GM21360 (cell line): ENCODE results near the gene BICRA.

Experiments
- ATAC-seq: cut with Tn5 transposase; IDR thresholded peaks from one replicate; pipeline ENCODE4 v1.9.1; 2021; ENCODE audit warnings: mild to moderate bottlenecking, moderate library complexity; ENCODE audit not compliant: unreplicated experiment

Gene BICRA

DNA sequence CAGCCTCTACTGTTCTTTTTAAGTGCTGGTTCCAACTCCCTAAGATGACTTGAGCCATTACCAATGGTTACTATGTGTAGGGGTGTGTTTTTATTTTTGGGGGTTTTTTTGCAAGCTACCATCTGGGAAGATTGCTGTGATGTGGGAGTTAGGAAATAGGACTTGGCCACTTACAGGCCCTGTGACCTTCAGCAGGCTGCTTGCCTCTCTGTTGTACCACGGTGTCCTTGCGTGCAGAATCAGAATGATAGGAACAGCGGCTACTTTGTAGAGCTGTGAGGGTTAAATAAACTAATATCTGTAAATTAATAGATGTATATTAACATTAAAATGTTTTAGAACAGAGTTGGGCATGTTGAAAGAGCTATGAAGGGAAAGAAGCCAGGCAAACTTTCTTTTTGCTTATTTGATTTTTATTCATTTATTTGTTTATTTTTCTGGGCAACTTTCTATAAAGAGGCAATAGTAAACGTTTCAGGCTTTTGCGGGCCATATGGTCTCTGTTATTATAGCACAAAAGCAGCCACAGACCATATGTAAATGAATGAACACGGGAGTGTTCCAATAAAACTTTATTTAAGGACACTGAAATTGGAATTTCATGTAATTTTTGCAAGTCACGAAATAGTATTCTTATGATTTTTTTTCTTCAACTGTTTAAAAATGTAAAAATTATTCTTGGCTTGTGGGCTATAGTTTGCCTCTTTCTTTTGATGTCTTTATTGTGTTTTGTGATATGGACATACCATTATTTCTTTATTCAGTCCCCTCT lies 77.9 kb downstream of the BICRA start:
- ATAC-seq: no peak

GRCh38 chr19:47687906-47688305 lies 79.0 kb downstream of the BICRA start:
- ATAC-seq: no peak

DNA sequence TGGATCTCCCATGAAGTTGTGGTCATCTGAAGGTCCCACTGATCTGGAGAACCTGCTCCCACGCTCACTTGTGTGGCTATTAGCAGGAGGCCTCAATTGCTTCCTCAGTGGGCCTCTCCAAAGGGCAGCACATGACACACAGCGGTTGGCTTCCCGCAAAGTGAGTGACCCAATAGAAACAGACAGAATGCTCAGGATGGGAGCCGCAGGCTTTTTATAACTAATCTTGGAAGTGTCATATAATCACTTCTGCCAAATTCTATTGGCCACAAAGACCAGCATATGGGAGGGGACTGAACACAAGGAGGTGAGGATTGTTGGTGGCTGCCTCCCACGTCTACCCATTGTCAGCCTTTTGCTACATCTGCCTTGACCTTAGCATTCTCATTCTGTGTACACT lies 82.2 kb downstream of the BICRA start:
- ATAC-seq: no peak

- ATAC-seq: no peak
Observed at GRCh38 chr19:47691782-47692181, 82.8 kb downstream of the BICRA start.

GRCh38 chr19:47693489-47693888 lies 84.6 kb downstream of the BICRA start:
- ATAC-seq: no peak

DNA sequence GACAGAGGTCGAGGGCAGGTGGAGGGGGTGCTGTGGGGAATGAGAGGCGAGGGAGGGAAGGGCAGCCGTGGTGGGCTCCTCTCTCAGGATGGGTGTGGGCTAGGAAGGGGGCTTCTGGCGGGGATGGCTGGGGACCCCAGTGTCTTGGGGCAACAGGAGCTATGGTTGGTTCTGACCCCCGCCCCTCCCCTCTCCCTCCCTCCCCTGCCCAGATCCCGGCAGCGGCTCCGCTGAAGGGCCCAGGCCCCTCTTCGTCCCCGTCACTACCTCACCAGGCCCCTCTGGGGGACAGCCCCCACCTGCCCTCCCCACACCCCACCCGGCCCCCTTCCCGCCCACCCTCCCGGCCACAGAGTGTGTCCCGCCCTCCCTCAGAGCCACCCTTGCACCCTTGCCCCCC lies 85.0 kb downstream of the BICRA start:
- no peak for ATAC-seq

DNA sequence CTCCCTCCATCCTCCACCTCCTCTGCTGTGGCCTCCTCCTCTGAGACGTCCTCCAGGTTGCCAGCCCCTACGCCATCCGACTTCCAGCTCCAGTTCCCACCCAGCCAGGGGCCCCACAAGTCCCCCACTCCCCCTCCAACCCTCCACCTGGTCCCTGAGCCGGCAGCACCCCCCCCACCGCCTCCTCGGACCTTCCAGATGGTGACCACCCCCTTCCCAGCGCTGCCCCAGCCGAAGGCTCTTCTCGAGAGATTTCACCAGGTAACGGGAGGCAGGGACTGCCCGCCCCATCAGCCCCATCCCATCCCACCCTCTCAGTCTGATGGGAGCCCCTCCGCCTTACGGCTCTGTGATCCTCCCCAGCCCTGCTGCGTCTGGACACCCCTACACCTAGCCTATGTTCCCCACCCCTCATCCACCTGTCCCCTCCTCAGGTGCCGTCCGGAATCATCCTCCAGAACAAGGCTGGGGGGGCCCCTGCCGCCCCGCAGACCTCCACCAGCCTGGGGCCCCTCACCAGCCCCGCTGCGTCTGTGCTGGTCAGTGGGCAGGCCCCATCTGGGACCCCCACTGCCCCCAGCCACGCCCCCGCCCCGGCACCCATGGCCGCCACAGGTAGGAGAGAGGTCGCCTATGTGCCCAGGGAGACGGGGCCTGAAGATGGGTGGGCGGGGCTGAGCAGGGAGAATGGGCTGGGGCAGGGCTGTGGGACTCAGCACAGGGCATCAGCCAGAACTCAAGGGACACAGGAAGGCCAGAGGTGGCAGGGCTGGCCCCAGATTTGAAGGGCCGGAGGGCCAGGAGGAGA lies 85.7 kb downstream of the BICRA start:
- no peak for ATAC-seq

DNA sequence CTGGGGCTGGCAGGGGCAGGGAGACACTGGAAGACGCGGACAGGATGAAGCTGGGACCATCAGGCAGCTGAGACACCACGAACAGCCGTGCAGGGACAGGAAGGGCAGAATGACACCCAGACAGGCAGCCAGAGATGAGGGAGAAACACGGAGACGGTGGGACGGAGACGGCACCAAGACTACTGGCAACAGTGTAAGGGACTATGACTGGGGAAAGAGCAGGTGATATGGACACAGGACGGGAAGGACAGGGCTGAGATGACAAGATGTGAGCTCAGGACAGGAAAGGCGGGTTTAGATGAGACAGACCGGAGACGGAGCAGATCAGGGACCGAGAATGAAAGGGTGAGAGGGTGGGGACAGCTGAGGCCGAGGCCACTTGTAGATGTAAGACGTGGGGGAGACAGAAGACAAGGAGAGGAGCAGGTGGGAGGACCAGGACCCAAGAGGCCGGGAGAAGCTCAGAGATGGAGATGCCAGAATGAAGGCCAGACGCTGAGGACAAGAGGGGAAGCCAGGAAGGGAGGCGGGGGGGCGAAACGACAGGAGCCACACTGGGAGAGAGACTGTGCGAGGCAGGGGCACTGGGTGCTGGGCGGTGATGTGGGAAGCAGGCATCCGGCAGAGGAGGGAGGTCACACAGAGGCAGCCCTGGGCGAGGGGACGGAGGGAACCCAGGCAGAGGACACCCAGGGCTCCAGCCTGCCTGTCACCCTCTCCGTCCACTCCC lies 86.8 kb downstream of the BICRA start:
- no peak for ATAC-seq

DNA sequence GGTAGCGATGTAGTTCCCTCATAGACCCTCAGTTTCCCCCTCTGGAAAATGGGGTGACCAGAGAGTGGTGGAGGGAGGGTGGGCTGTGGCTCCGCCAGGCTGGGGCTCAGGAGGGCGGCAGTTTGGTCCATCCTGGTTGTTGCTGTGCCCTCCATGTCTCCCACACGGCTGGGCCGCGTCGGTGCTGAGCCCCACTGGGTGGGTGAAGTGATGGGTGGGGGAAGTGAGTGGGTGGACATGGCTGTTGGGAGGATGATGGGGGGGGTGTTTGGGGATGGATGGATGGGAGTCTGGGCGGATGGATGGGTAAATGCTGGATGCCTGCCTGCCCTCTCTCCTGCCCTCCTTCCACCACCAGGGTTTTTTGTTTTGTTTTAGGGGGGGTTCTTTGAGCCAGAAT lies 87.7 kb downstream of the BICRA start:
- no peak for ATAC-seq

- ATAC-seq: peak; percentile 55
Observed at GRCh38 chr19:47697863-47698609, 89.1 kb downstream of the BICRA start.

DNA sequence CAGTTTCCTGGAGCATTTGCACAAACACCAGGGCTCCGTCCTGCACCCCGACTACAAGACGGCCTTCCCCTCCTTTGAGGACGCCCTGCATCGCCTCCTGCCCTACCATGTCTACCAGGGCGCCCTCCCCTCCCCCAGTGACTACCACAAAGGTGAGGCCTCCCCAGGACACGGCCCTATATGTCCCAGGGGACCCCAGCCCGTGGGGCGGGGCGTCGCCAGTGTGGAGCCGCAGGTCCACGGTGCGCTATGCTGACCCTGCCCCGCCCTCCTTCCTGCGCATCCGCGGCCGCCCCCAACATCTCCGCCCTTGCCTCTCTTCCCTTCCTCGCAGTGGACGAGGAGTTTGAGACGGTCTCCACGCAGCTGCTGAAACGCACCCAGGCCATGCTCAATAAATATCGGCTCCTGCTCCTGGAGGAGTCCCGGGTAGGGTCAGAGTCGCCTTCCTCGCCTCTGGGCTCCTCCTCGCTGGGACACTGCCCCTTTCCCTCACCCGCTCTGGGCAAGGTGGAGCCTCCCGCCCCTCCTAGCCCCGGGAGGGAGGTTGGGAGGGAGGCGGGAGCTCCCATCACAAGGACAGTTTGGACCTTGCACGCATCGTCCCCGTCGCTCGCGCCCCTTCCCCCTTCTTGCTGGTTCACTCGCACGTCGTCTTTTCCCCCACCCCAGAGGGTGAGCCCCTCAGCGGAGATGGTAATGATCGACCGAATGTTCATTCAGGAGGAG lies 89.9 kb downstream of the BICRA start:
- no peak for ATAC-seq

- no peak for ATAC-seq
Observed at GRCh38 chr19:47699360-47699917, 90.5 kb downstream of the BICRA start.

DNA sequence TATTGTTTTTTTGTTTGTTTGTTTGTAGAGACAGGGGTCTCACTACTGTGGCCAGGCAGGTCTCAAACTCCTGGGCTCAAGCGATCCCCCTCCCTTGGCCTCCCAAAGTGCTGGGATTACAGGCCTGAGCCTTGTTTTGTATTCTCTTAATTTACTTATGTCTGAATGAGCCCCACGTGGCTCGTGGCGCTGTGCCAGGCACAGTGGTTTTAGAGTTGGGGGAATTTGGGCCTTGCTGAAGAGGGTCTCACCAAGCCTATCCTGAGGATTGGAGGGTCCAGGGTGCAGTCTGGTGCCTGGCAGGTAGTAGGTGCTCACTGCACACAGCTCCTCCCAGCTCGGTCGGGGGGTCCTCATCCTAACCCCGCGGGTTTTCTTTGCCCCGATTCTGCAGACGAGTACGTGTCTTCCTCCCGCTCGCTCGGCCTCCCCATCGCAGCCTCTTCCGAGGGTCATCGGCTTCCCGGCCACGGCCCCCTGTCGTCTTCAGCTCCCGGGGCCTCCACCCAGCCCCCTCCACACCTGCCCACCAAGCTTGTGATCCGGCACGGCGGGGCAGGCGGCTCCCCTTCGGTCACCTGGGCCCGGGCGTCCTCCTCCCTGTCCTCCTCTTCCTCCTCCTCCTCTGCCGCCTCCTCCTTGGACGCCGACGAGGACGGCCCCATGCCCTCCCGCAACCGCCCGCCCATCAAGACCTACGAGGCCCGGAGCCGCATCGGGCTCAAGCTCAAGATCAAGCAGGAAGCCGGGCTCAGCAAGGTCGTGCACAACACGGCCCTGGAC lies 92.2 kb downstream of the BICRA start:
- no peak for ATAC-seq

- ATAC-seq: no peak
Observed at GRCh38 chr19:47701717-47702552, 93.0 kb downstream of the BICRA start.

GRCh38 chr19:47702671-47703070 lies 93.7 kb downstream of the BICRA start:
- ATAC-seq: no peak

GRCh38 chr19:47703301-47703700 lies 94.4 kb downstream of the BICRA start:
- no peak for ATAC-seq

- no peak for ATAC-seq
Observed at GRCh38 chr19:47704024-47704423, 95.1 kb downstream of the BICRA start.

DNA sequence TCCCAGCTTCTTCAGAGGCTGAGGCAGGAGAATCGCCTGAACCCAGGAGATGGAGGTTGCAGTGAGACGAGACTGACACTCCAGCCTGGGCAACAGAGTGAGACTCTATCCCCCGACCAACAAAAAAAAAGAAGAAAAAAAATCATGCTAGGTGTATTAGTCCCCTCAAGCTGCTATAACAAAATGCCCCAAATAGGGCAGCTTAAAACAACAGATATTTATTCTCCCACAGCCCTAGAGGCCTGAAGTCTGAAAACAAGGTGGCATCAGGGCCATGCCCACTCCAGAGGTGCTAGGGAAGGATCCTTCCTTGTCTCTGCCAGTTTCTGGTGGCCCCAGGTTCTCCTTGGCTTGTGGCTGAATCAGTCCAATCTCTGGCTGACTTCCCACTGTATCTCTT lies 95.7 kb downstream of the BICRA start:
- ATAC-seq: no peak
